ENCODE results near the gene AGAP6. TPM values are rescaled to one million over a fixed set of nuclear protein-coding genes. Genes with fewer than 3 reads are reported as not detected.
"Not testable (repeated sequence)": the region's sequence is repeated elsewhere in the genome, so short reads cannot be mapped to it uniquely, and the experiment has no call there.

Gene AGAP6
- polyA plus RNA-seq, 1 donor, result 24.7 TPM

DNA sequence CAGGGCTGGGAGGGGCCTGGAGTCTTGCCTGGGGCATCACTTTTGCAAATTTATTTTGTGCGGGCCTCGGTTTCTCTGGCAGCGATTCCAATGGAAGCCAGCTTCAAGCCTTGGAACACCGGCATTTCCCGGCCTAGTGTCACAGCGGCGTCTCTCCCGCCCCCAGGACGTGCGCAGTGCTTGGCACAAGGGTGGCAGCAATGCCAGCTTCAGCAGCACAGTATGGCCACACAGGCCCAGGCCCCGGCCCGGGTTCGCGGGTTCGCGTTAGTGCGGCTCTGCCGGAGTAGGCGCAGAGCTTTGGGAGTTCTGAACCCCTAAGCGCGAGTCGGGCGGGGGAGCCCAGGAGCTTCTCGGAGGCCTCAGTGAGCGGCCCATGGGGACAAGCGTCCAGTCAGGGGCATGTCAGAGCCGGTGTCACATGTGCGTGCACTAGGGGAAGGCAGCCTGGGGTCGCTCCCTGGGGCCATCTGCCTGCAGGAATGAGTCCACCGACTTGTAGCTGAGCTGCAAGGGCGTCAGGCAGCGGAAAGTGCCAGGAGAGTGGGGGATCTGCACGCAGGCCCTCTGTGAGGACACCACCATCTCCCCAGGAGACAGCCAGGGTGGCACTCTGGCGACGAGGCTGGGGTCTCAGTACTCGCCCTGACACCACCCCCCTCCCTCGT is 36.6 kb downstream of the AGAP6 start:
- not testable (repeated sequence) for H3K9me3 ChIP-seq (ENCODE audit: control insufficient read depth, low read depth, low read length); DNase-seq; H3K27ac ChIP-seq (ENCODE audit: low read length); H3K36me3 ChIP-seq (ENCODE audit: control insufficient read depth, insufficient read depth, low read length); H3K4me3 ChIP-seq (ENCODE audit: low read length); H3K4me1 ChIP-seq (ENCODE audit: control insufficient read depth, insufficient read depth, low read length)
- no CpG with 5 or more reads among the region's 37 CpGs for WGBS (ENCODE audit: insufficient coverage, low lambda C conversion rate)
- peaks cover 33% of the 10 kb centered on the region for H3K27me3 ChIP-seq (ENCODE audit: control insufficient read depth, insufficient read depth, low read length)

DNA sequence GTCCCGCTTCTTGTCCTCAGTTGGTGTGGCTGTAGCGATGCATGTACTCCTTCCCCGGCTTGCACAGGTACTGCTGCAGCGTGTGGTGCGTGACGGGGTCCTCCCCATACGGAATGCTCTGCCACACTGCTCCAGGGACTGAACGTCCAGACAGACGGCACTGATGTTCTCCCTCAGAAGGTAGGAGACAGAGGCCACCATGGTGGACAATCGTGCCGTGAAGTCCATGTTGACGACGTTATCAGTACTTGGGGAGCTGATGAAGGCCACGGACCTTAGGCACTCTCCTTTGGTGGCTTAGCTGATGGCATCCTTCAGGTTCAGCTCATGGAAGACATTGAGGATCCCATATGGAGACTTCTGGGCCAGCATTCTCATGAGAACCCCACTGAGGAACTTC is 37.4 kb downstream of the AGAP6 start:
- DNase-seq, result no peak
- H3K27ac ChIP-seq (ENCODE audit: low read length), result no peak overlapping the region
- H3K9me3 ChIP-seq (ENCODE audit: control insufficient read depth, low read depth, low read length), result no peaks in the 10 kb centered on the region
- H3K4me3 ChIP-seq (ENCODE audit: low read length), result no peak overlapping the region
- H3K4me1 ChIP-seq (ENCODE audit: control insufficient read depth, insufficient read depth, low read length), result no peaks in the 10 kb centered on the region
- peaks cover 33% of the 10 kb centered on the region for H3K27me3 ChIP-seq (ENCODE audit: control insufficient read depth, insufficient read depth, low read length)
- no CpG with 5 or more reads among the region's 14 CpGs for WGBS (ENCODE audit: insufficient coverage, low lambda C conversion rate)
- no peaks in the 10 kb centered on the region for H3K36me3 ChIP-seq (ENCODE audit: control insufficient read depth, insufficient read depth, low read length)

DNA sequence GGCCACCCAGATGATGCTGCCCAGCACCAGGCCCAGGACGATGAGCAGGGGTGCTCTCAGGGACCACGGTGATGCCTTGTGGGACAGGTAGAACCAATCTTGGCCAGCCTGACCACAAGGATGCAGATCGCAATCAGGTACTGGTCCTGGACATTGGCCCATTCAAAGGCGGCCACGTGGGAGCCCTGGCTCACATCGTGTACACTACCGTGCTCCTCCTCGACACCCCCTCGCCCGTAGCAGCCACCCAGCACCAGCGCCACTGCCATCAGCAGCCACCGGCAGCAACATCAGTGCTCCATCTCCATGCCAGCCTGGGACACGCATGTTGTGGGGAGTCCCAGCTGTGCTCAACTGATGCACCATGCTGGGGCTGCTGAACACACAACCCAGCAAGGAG is 39.0 kb downstream of the AGAP6 start:
- Histone ChIP-seq H3K36me3 (ENCODE audit: control insufficient read depth, insufficient read depth, low read length) (no peaks in the 10 kb centered on the region), H3K27ac (ENCODE audit: low read length) (no peak overlapping the region), H3K27me3 (ENCODE audit: control insufficient read depth, insufficient read depth, low read length) (peaks cover 33% of the 10 kb centered on the region), H3K9me3 (ENCODE audit: control insufficient read depth, low read depth, low read length) (no peaks in the 10 kb centered on the region), H3K4me3 (ENCODE audit: low read length) (no peak overlapping the region), H3K4me1 (ENCODE audit: control insufficient read depth, insufficient read depth, low read length) (no peaks in the 10 kb centered on the region)
- no CpG with 5 or more reads among the region's 13 CpGs for WGBS (ENCODE audit: insufficient coverage, low lambda C conversion rate)
- no peak for DNase-seq

DNA sequence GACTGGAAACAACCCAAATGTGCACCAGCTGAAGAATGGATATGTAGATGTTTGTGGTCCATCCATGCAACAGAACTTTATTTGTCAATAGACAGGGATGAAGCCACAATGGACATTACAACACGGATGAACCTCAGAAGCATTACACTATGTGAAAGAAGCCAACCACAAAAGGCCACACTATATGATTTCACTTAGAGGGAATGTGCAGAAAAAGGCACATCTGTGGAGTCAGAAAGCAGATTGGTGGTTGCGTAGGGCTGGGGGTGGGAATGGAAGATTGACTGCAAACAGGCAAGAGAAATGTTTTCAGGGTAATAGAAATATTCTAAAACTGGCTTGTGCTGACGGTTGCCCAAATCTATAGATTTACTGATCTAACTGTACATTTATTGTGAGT is 45.3 kb downstream of the AGAP6 start:
- Histone ChIP-seq H3K36me3 (ENCODE audit: control insufficient read depth, insufficient read depth, low read length) (no peaks in the 10 kb centered on the region), H3K4me1 (ENCODE audit: control insufficient read depth, insufficient read depth, low read length) (no peaks in the 10 kb centered on the region), H3K27ac (ENCODE audit: low read length) (no peak overlapping the region), H3K9me3 (ENCODE audit: control insufficient read depth, low read depth, low read length) (no peaks in the 10 kb centered on the region), H3K27me3 (ENCODE audit: control insufficient read depth, insufficient read depth, low read length) (peaks cover 2% of the 10 kb centered on the region), H3K4me3 (ENCODE audit: low read length) (no peak overlapping the region)
- WGBS (ENCODE audit: insufficient coverage, low lambda C conversion rate), result no CpG with 5 or more reads among the region's 3 CpGs
- no peak for DNase-seq

GRCh38 chr10:50035337-50035736 is 47.1 kb downstream of the AGAP6 start:
- WGBS (ENCODE audit: insufficient coverage, low lambda C conversion rate), result no CpG with 5 or more reads among the region's 4 CpGs
- not testable (repeated sequence) for DNase-seq; H3K36me3 ChIP-seq (ENCODE audit: control insufficient read depth, insufficient read depth, low read length); H3K27me3 ChIP-seq (ENCODE audit: control insufficient read depth, insufficient read depth, low read length); H3K4me3 ChIP-seq (ENCODE audit: low read length); H3K4me1 ChIP-seq (ENCODE audit: control insufficient read depth, insufficient read depth, low read length); H3K27ac ChIP-seq (ENCODE audit: low read length); H3K9me3 ChIP-seq (ENCODE audit: control insufficient read depth, low read depth, low read length)

GRCh38 chr10:50044941-50045664 is 56.9 kb downstream of the AGAP6 start:
- Histone ChIP-seq H3K27ac (ENCODE audit: low read length) (no peak overlapping the region), H3K4me3 (ENCODE audit: low read length) (no peak overlapping the region), H3K9me3 (ENCODE audit: control insufficient read depth, low read depth, low read length) (no peaks in the 10 kb centered on the region), H3K36me3 (ENCODE audit: control insufficient read depth, insufficient read depth, low read length) (no peaks in the 10 kb centered on the region), H3K4me1 (ENCODE audit: control insufficient read depth, insufficient read depth, low read length) (no peaks in the 10 kb centered on the region), H3K27me3 (ENCODE audit: control insufficient read depth, insufficient read depth, low read length) (no peaks in the 10 kb centered on the region)
- WGBS (ENCODE audit: insufficient coverage, low lambda C conversion rate), result 100% methylated on average over 2 of the region's 5 CpGs
- no peak for DNase-seq

DNA sequence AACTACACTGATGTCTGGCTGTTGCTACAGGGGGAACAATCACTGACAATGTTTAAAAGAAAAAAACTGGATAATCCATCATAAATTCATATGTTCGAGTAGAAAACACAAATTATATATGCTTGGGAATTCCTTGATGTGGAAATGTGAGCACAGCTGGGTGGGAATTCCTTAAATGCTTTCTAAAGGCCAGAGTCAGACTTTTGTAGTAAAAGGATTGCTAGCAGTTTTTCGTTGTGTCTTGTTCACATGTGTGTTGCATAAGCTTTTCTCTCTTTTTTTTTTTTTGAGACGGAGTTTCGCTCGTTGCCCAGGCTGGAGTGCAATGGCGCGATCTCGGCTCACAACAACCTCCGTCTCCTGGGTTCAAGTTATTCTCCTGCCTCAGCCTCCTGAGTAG is 58.3 kb downstream of the AGAP6 start:
- not testable (repeated sequence) for H3K27me3 ChIP-seq (ENCODE audit: control insufficient read depth, insufficient read depth, low read length); H3K36me3 ChIP-seq (ENCODE audit: control insufficient read depth, insufficient read depth, low read length); H3K4me3 ChIP-seq (ENCODE audit: low read length); H3K4me1 ChIP-seq (ENCODE audit: control insufficient read depth, insufficient read depth, low read length); H3K27ac ChIP-seq (ENCODE audit: low read length); H3K9me3 ChIP-seq (ENCODE audit: control insufficient read depth, low read depth, low read length); DNase-seq
- 88% methylated on average over 1 of the region's 9 CpGs for WGBS (ENCODE audit: insufficient coverage, low lambda C conversion rate)

GRCh38 chr10:50047594-50047993 is 59.4 kb downstream of the AGAP6 start:
- DNase-seq; H3K9me3 ChIP-seq (ENCODE audit: control insufficient read depth, low read depth, low read length); H3K27me3 ChIP-seq (ENCODE audit: control insufficient read depth, insufficient read depth, low read length); H3K36me3 ChIP-seq (ENCODE audit: control insufficient read depth, insufficient read depth, low read length); H3K4me3 ChIP-seq (ENCODE audit: low read length); H3K4me1 ChIP-seq (ENCODE audit: control insufficient read depth, insufficient read depth, low read length); H3K27ac ChIP-seq (ENCODE audit: low read length): not testable (repeated sequence)
- no CpG with 5 or more reads among the region's 5 CpGs for WGBS (ENCODE audit: insufficient coverage, low lambda C conversion rate)

GRCh38 chr10:50051995-50052660 is 63.9 kb downstream of the AGAP6 start:
- not testable (repeated sequence) for H3K36me3 ChIP-seq (ENCODE audit: control insufficient read depth, insufficient read depth, low read length); H3K27ac ChIP-seq (ENCODE audit: low read length); H3K4me1 ChIP-seq (ENCODE audit: control insufficient read depth, insufficient read depth, low read length); H3K27me3 ChIP-seq (ENCODE audit: control insufficient read depth, insufficient read depth, low read length); H3K4me3 ChIP-seq (ENCODE audit: low read length); H3K9me3 ChIP-seq (ENCODE audit: control insufficient read depth, low read depth, low read length)
- no CpG with 5 or more reads among the region's 3 CpGs for WGBS (ENCODE audit: insufficient coverage, low lambda C conversion rate)
- DNase-seq, result peak in 1 of 2 donors; percentile 25

GRCh38 chr10:50052778-50053376 is 64.7 kb downstream of the AGAP6 start:
- H3K4me1 ChIP-seq (ENCODE audit: control insufficient read depth, insufficient read depth, low read length); H3K4me3 ChIP-seq (ENCODE audit: low read length); H3K27ac ChIP-seq (ENCODE audit: low read length); DNase-seq; H3K27me3 ChIP-seq (ENCODE audit: control insufficient read depth, insufficient read depth, low read length); H3K9me3 ChIP-seq (ENCODE audit: control insufficient read depth, low read depth, low read length); H3K36me3 ChIP-seq (ENCODE audit: control insufficient read depth, insufficient read depth, low read length): not testable (repeated sequence)
- WGBS (ENCODE audit: insufficient coverage, low lambda C conversion rate), result no CpG with 5 or more reads among the region's 6 CpGs

All from large intestine (tissue), 3 donors.